HG03520 (cell line): ENCODE measurements around the gene COX8C.

ENCODE experiments used
- ATAC-seq: cut with Tn5 transposase; IDR thresholded peaks from one replicate; pipeline ENCODE4 v1.9.1; 2021; ENCODE audit warnings: mild to moderate bottlenecking, moderate library complexity; ENCODE audit not compliant: unreplicated experiment

COX8C gene, protein sequence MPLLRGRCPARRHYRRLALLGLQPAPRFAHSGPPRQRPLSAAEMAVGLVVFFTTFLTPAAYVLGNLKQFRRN

DNA sequence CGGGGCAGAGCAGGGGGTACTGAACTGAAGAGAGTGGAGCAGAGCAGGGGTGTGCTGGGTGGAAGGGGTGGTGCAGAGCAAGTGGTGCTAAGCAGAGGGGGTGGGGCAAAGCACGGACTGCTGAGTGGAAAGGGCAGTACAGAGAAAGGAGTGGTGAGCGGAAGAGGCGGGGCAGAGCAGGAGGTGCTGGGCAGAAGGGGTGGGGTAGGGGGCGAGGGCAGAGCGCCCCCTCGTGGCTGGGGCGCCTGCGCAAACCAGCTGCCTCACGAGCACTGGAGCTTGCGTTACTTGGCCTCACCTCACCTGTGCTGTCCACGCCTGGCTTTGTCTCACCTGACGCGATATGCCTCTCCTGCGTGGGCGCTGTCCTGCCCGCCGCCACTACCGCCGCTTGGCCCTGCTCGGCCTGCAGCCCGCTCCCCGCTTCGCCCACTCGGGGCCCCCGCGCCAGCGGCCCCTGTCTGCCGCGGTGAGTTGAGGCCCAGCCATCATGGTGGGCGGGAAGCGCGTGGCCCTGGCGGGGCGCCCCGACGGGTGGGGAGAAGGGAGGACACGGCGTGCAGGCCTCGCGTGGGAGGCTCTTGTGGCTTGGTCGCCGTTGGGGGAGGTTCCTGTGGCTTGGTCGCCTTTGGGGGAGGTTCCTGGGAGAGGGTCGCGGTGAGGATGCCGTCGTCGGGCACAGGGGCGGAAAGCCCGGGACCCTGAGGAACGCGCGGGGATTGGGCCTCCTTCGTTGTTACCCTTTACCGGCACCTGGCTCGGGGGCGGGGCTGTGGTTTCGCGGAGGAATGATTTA is at the start of gene COX8C:
TSS of gene COX8C (plus strand) at position 257 of the 796 bp plus-strand sequence. CDS start at position 344, 87 bp downstream.
- ATAC-seq: no peak

DNA sequence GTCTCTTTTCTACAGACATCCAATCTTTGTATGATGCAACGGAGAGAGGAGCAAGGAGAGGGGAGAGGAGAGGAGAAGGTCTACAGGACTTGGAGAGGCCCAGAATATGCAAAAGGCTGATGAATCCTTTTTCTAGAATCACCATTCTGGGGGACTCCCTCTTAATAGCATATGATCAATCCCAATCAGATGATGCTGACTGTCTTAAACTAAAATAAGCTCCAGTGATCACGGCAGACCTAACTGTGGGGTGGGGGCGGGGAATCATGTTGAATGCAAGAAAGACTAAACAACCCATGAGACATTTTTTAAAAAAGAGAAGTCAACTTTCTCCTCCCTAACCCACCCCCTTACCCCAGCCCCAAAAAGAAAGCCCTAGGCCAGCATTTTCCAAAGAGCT is 47.6 kb upstream of the COX8C start:
- no peak for ATAC-seq

DNA sequence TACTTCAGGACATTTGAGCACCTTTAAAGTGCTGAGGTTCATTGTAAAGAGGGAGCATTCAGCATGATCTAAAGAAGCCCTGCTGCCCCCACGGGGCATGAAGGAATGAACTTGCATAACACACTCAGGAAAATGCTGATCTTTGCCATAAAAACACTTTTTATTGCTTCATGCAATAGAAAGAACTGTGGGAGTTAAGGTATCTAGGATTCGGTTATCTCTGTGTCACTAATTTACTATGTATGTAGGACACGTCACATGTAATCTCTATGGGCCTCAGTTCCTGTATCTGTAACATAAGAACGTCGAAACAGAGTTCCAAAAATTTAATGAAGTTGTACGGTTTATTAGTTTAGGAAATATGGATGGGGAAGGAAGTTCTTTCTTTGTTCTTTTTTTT is 47.1 kb upstream of the COX8C start:
- no peak for ATAC-seq

DNA sequence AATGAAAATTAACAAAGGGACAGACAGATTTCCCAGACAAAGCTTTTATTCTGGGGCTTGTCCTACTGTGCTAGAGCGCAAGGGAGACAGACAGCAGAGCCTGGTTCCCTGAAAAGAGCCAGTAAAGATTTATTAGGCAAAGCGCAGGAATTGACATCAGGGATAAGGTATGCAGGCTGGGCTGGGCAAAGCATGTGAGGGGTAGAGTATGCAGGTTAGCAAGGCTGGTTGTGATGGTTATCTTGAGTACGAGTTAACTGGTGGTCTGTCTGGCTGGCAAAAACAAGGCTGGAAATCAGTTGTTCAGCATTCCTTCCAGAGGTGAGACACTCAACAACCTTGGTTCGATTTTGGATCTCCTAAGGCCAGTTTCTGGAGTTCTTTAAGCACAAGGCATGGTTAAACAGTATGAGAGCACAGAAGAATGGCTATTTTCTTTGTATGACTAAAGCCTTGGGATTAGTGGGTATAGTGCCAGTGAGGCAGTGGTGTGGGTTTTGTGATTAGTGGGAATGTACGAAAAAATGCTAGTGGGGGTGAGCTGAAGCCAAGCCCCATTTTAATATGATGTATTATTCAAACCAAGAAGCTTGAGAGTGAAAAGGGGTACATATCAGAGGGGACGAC is 45.0 kb upstream of the COX8C start:
- ATAC-seq: no peak

DNA sequence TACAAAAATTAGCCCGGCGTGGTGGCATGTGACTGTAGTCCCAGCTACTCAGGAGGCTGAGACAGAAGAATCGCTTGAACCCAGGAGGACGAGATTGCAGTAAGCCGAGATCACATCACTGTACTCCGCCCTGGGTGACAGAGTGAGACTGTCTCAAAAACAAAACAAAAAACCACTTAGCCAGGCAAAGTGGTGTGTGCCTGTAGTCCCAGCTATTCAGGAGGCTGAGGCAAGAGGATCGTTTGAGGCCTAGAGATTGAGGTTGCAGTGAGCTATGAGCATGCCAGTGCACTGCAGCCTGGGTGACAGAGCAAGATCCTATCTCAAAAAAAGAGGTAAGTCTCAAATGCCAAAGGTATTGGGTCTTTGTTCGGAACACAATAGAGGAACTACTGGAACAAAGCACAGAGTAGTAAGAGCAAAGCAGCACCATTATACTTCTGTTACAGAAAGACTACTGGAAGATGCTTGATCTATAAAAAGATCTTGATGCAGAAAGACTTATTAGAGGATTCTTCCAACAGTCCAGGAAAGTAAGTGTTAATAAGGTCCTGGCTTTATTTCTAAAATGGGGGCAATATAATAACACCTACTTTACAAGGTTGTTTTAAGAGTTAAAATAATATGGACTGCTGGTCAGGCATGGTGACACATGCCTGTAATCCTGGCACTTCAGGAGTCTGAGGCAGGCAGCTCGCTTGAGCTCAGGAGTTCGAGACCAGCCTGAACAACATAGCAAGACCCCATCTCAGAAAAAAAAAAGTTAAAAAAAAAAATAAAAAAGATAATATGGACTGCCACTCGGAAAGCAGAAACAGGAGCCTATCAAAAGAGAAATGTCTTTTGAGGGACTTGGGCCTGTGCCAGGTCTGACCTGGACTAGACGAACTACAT is 44.0 kb upstream of the COX8C start:
- ATAC-seq: no peak

DNA sequence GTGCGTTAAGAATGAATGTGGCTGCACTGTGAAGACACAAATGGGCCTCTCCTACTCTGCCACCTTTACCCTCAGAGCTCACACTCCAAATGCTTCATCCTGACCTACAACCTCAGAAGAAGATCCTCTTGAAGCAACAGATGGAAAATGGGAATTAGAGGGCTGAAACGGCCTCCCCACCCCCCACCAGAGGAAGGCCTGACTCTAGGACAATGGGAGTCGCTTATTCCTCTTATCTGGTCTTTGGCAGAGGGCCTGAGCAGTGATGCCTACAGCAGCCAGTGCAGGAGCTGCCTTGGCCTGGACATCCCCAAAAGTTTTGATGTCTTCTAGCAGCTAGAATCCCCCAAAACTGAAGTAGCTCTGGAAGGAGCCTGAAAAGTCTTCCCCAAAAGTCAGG is 43.3 kb upstream of the COX8C start:
- no peak for ATAC-seq

DNA sequence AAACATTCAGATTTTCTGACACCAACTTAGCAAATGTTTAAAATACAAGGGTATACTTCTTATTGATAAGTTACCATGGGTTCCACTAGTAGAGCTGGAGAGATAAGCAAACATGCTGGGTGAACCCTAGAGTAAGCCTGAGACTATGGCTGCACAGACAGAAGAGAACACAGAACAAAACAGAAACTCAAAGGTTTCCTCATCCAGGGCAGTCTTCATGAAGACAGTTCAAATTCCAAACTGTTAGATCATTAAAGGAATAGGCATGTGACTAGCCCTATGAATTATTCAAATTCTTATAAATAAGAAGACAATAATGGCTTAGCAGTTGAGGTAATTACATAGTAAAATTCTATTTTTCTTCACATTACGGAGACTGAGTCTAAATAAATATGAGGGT is 42.2 kb upstream of the COX8C start:
- no peak for ATAC-seq

DNA sequence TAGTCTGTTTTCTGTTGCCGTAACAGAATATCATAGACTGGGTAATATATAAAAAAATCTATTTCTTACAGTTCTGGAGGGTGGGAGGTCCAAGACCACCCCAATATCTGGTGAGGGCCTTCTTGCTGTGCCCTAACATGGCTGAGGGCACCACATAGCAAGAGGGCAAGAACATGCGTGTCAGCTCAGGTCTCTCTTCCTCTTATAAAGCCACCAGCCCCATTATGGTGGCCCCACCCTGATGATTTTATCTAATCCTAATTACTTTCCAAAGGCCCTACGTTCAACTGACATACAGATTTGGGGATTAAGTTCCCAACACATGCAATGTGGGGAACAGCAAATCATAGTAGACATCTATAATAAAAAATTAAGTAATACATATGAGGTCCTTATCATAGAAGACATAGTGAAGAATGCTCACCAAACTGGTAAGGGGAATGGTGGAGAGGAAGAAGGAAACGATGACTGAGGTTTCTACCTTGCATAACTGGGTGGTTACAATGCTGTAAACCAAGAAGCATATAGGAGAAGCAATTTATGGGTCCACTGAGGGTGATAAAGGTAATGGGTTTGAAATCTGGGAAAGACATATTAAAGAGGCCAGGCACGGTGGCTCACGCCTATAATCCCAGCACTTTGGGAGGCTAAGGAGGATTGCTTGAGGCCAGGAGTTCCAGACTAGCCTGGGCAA is 41.1 kb upstream of the COX8C start:
- no peak for ATAC-seq

DNA sequence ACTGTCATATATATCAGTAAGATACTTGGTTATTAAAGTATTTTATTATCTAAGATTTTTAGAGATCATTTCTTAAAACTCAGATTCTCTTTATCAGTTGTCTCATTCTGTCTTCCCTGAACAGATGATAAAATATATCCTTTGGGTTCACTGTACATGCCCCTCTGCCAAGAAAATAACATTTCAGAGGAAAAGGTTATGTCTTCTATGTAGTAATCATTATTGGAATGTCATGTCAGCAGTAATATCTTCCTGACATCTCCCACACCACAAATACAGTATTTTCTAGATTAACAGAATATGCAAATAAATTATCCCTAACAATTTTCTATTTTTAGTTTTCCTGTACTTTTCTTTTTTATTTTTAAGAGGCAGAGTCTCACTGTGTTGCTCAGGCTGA is 40.2 kb upstream of the COX8C start:
- no peak for ATAC-seq

DNA sequence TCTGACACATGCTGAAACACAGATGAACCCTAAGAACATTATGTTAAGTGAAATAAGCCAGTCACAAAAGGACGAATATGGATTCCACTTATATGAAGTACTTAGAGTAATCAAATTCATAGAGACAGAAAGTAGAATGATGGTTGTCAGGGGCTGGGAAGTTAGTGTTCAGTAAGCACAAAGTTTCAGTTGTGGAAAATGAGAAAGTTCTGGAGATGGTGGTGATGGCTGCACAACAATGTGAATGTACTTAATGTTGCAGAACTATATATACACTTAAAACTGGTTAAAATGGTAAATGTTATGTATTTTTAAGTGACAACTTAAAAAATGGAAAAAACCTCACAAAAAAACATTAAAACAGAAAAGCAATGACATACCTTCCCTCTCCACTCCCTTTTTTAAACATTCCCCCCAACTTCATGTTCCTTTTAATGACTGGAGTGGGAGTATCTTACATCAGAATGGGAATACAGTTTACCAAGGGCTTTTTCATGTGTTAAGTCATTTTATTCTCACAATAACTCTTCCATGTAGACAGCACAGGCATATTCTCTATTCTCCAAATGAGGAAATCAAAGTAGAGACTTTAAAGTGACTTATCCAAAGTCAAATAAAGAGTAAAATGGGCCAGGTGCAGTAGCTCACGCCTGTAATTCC is 38.2 kb upstream of the COX8C start:
- no peak for ATAC-seq

DNA sequence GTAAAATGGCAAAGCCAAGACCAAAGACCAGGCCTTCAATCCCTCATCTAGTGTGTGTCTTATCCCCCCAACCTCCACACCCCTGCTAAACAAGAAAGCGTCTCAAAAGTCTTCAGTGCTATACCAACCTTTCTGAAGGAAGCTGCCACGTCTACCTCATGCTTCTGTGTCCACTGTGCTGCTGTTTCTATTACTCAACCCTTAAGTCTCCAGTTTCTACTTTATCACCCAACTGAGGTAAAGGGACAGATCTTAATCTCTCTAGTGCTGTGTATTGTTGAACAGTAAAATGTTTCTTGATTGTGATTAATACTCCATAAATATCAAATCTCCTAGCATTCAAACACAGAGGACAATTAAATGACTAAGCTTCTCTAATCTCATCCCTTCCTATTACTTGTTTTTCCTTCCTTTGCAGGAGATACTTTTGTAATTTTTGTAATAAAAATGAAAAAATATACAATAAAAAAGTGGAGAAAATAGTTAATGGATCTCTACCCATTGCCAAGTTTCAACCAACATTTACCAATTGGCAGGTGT is 37.5 kb upstream of the COX8C start:
- no peak for ATAC-seq

DNA sequence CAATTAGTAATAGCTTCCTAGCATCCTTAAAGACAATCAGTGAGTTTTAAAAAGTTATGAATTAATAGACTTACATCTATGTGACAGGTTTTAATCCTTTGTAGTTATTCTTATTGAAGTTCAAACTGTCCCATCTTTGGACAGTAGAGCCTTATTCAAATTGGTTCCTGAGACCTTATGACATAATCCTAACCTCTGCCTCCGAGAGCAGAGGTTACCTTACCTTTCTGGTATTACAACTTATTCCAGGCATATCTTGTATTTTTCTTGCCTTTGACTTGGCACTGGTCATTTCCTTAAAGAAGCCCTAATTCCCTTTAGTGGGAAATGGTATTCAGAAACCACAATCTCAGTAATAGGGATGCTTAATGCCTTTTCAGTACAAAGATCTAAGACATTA is 35.9 kb upstream of the COX8C start:
- ATAC-seq: no peak

DNA sequence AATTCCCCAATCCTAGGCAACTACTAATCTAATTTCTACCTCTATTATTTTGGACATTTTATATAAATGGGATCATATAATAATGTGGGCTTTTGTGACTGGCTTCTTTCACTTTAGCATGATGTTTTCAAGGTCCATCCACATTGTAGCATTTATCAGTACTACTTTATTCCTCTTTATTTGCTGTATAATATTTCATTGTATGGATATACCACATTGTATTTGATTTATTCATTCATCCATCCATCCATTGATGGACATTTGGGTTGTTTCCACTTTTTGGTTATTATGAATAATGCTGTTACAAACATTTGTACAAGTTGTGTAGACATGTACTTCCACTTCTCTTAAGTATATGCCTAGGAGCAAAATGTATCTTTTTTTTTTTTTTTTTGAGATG is 31.4 kb upstream of the COX8C start:
- ATAC-seq: no peak

DNA sequence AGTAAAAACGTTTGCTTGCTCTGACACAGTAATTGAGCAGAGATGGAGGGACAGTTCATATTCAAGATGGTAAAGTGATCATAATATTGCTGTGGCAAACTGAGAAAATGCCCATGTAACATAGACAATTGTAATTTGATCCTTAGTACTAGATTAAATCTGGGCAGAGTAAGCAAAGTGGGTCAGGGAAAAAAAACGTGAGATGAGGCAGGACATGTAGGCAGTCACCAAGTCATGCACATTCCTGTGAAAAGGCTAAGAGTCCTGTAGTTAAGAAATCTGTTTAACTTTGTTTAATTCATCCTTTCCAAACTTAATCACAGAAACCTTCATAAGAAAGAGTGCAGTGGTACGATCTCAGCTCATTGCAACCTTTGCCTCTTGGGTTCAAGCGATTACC is 30.3 kb upstream of the COX8C start:
- no peak for ATAC-seq

DNA sequence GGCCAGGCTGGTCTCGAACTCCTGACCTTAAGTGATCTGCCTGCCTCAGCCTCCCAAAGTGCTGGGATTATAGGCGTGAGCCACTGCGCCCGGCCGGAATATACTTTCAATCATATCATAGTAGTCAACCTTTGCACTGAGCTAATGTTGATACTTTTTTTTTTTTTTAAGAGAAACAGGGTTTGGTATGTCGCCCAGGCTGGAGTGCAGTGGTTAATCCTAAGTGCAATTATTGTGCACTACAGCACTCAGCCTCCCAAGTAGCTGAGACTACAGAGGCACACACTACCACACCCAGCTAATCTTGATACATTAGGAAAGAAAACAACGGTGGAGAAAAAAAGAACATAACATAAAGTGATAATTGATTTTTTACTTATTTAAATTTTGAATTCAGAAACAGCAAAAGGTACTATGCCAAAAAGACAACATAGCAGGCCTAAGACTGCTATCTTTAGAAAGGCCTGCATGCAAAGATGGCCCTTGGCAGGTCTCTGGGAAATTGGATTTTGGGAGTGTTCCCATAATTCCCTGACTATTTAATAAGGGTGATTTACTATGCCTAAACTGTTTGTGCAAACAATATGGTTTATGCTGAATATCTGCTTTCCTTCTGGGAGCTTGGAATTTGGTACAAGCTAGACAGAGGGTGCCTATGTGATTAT is 29.6 kb upstream of the COX8C start:
- no peak for ATAC-seq

DNA sequence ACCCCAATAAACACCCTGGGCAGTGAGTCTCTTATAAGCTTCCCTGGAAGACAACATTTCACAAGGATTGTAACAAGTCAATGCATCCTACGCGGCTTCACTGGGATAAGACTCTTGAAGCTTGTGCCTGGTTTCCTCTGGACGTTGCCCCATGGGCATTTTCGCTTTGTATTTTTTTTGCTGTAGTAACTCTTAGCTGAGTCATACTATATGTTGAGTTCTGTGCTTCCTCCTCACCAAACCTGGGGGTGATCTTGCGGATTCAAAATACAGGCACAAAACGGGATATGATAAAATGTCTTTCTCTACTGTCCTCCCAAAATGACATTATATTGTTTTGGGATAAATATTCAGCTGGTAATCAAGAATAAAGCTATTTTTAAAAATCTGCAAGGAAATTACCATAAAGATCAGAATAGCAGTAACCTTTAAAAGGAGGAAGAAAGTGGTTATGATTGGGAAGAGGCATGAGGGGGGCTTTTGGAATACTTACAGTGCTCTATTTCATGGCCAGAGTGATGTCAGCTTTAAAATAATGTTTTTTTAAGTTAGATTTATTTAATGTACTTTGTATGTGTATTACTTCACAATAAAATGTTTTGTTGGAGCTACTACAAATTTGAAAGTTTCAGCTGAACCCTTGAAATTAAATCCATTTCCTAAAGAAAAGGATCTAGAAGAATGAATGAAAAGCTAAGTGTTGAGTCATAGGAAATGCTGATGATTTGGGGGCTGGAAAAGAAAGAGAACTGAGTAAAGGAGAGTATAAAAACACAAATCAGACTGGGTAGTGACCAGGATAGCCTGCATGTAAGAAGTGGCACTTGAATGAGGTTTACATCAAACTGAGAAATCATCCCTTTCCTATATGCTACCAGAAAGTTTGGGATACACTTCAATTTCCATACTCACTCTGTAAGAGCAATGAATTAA is 28.8 kb upstream of the COX8C start:
- no peak for ATAC-seq

DNA sequence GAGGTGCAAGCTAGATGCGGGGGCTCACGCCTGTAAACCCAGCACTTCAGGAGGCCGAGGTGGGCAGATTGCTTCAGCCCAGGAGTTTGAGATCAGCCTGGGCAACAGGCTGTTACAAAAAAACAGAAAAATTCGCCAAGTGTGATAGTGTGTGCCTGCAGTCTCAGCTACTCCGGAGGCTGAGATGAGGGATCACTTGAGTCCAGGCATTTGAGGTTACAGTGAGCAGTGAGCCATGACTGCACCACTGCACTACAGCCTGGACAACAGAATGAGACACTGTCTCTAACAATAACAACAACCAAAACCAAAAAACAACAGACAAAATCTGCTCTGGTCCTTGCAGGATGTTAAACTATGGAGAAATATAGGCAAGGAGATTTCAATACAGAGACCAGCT is 28.1 kb upstream of the COX8C start:
- ATAC-seq: no peak

DNA sequence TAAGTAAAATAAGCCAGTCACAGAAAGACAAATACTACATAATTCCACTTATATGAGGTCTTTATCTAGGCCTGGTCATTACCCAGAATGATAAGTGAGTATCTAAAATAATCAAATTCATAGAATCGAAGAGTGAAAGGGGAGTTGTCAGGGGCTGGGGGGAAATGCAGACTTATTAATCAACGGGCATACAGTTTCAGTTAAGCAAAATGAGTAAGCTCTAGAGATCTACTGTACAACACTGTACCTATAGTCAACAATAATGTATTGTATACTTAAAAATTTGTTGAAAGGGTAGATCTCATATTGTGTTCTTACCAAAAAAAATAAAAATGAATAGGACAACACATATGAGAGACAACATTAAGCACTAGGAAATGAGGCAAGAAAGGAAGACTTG is 27.5 kb upstream of the COX8C start:
- no peak for ATAC-seq

DNA sequence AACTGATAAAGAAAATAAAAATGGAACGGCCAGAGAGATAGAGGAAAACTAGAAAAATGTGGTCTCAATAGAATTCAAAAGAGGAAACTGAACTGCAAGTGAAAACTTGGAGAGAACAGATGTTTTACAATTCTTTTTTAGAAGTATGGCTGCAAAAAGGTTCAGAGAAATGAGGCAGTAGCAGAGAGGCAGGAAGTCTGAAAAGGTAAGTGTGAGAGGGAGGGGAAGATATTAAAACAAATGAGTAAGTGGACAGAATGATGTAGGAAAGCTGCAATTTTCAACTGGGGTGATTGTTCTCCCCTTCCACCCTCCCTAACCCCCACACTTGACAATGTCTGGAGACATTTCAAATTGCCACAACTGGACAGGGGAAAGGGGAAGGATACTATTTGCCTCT is 27.0 kb upstream of the COX8C start:
- ATAC-seq: no peak
